Endothelial cell of umbilical vein (primary cell): ENCODE results near the gene CYB5A.

Experiments
- EZH2 ChIP-seq: IDR thresholded peaks from 2 replicates; pipeline ENCODE4 v1.6.1; 2012; ENCODE audit warnings: borderline replicate concordance, low read depth, mild to moderate bottlenecking, moderate library complexity, low read length, inconsistent platforms; ENCODE audit not compliant: severe bottlenecking
- FOS ChIP-seq: IDR thresholded peaks from 2 replicates; pipeline ENCODE4 v1.6.1; 2011; ENCODE audit warnings: mild to moderate bottlenecking, low read length, moderate library complexity, borderline replicate concordance; ENCODE audit not compliant: insufficient read depth
- MAX ChIP-seq: IDR thresholded peaks from 2 replicates; pipeline ENCODE4 v1.6.1; 2011; ENCODE audit not compliant: insufficient read depth, insufficient read length
- MYC ChIP-seq: IDR thresholded peaks from one replicate; pipeline ENCODE4 v1.6.1; 2011; ENCODE audit warnings: mild to moderate bottlenecking, low read depth, low read length
- POLR2A ChIP-seq: IDR thresholded peaks from 2 replicates; pipeline ENCODE4 v1.6.1; 2012; ENCODE audit warnings: low read depth, mild to moderate bottlenecking, control low read depth, low read length
- POLR2AphosphoS5 ChIP-seq: IDR thresholded peaks from 2 replicates; pipeline ENCODE4 v1.6.1; 2012; ENCODE audit warnings: low read depth, mild to moderate bottlenecking, control low read depth, low read length, moderate library complexity; ENCODE audit not compliant: insufficient read depth
- TF ChIP-seq, protein P1 (sequence below), 2 donors: IDR thresholded peaks; 1 replicate in 1 of 2; 2 replicates in 1 of 2; pipeline ENCODE4 v1.5.1; 2011; ENCODE audit warnings: low read length in 2 of 2, mild to moderate bottlenecking in 2 of 2, moderate library complexity in 2 of 2, control low read depth in 1 of 2, inconsistent platforms in 1 of 2, low read depth in 1 of 2; ENCODE audit not compliant: insufficient read depth in 1 of 2; ENCODE audit errors: extremely low read depth in 1 of 2

- TF ChIP-seq, protein P1, sequence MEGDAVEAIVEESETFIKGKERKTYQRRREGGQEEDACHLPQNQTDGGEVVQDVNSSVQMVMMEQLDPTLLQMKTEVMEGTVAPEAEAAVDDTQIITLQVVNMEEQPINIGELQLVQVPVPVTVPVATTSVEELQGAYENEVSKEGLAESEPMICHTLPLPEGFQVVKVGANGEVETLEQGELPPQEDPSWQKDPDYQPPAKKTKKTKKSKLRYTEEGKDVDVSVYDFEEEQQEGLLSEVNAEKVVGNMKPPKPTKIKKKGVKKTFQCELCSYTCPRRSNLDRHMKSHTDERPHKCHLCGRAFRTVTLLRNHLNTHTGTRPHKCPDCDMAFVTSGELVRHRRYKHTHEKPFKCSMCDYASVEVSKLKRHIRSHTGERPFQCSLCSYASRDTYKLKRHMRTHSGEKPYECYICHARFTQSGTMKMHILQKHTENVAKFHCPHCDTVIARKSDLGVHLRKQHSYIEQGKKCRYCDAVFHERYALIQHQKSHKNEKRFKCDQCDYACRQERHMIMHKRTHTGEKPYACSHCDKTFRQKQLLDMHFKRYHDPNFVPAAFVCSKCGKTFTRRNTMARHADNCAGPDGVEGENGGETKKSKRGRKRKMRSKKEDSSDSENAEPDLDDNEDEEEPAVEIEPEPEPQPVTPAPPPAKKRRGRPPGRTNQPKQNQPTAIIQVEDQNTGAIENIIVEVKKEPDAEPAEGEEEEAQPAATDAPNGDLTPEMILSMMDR (IDR thresholded peaks at IDR 0.05; ENCODE audit: extremely low read depth in 1 of 2, insufficient read depth in 1 of 2, low read depth in 1 of 2, low read length in 2 of 2) = no peak
- TF ChIP-seq POLR2A (no peak), EZH2 (no peak), FOS (no peak), MAX (no peak), POLR2AphosphoS5 (no peak), MYC (no peak)
Observed at GRCh38 chr18:74242438-74243096, 49.2 kb downstream of the CYB5A start.
